ENCODE data around the gene TREX2. TPM values are rescaled to one million over a fixed set of nuclear protein-coding genes. Genes with fewer than 3 reads are reported as not detected.

The TREX2 gene
- total and polyA plus RNA-seq, 2 experiments from 2014 or later: 0.81 to 1.7 TPM

GRCh38 chrX:153395613-153396319 lies 50.1 kb downstream of the TREX2 start (continued):
- TF ChIP-seq ETS1 (IDR thresholded peaks at IDR 0.05) (no peak), STAT1 (IDR thresholded peaks at IDR 0.05; ENCODE audit: unreplicated experiment) (no peak), ZNF114 (CRISPR knock-in tag; IDR thresholded peaks at IDR 0.05) (no peak), ZNF331 (CRISPR knock-in tag; IDR thresholded peaks at IDR 0.05; ENCODE audit: low read depth) (no peak)

GRCh38 chrX:153394612-153395011 lies 51.2 kb downstream of the TREX2 start:
- Histone ChIP-seq H3K9me2 (ENCODE audit: insufficient read depth) (no peaks in the 10 kb centered on the region), H3K4me1 (ENCODE audit: insufficient read depth) (no peaks in the 10 kb centered on the region), H4K20me1 (replicated peaks; ENCODE audit: insufficient read depth) (no peaks in the 10 kb centered on the region), H3K27ac (ENCODE audit: low read depth) (no peak overlapping the region), H3K4me3 (no peak overlapping the region), H3F3A (replicated peaks; ENCODE audit: low read depth) (no peaks in the 10 kb centered on the region), H3K27me3 (ENCODE audit: insufficient read depth) (no peaks in the 10 kb centered on the region), H2AFZ (no peak overlapping the region), H3K36me3 (ENCODE audit: insufficient read depth) (no peaks in the 10 kb centered on the region), H3K4me2 (no peak overlapping the region), H3K79me2 (replicated peaks; ENCODE audit: insufficient read depth) (no peaks in the 10 kb centered on the region)
- ATAC-seq: no peak
- Mint-ChIP-seq H3K4me1 (peaks cover 7% of the 10 kb centered on the region; the same call in 2 of the 3 replicates), H3K27me3 (ENCODE audit: insufficient read depth, low read depth, poor library complexity) (no peaks in the 10 kb centered on the region), H3K27ac (no peak overlapping the region), H3K9me3 (no peaks in the 10 kb centered on the region; the same call in 2 of the 3 replicates), H3K4me3 (no peak overlapping the region), H3K36me3 (ENCODE audit: low read depth) (no peaks in the 10 kb centered on the region)
- DNase-seq (ENCODE audit: low spot score): no peak
- no peak for TF ChIP-seq ETS1 (IDR thresholded peaks at IDR 0.05)
- TF ChIP-seq JUNB (IDR thresholded peaks at IDR 0.05; ENCODE audit: unreplicated experiment): no peak
- no peak for TF ChIP-seq CTCF (conservative IDR thresholded peaks at IDR 0.05; ENCODE audit: low read depth in 2 of 2)
- TF ChIP-seq CREB1 (CRISPR knock-in tag; IDR thresholded peaks at IDR 0.05; ENCODE audit: low read depth): no peak
- no peak for TF ChIP-seq REST (IDR thresholded peaks at IDR 0.05; ENCODE audit: unreplicated experiment)
- no peak for TF ChIP-seq ZNF462 (CRISPR knock-in tag; IDR thresholded peaks at IDR 0.05)
- TF ChIP-seq EZH2phosphoT487 (IDR thresholded peaks at IDR 0.05; ENCODE audit: unreplicated experiment): no peak
- no peak for TF ChIP-seq ZNF331 (CRISPR knock-in tag; IDR thresholded peaks at IDR 0.05; ENCODE audit: low read depth)

Measured in GM23338 (cell line).